AG10803 (cell line): ENCODE results near the gene PCK2.
"Not testable (repeated sequence)": the region's sequence is repeated elsewhere in the genome, so short reads cannot be mapped to it uniquely, and the experiment has no call there.

Experiments
- DNase-seq: peaks from one replicate; pipeline ENCODE4 v3.0.0; 2010; ENCODE audit warnings: low read depth
- H3K4me3 ChIP-seq: 2 replicates; pipeline ENCODE4 v1.5.1; 2011; ENCODE audit warnings: mild to moderate bottlenecking, low read length, control low read depth
- TF ChIP-seq, protein P1 (sequence below): conservative IDR thresholded peaks from 2 replicates; pipeline ENCODE4 v1.5.1; 2011; ENCODE audit warnings: mild to moderate bottlenecking, low read length, control low read depth, inconsistent platforms

Gene PCK2

GRCh38 chr14:24100197-24100981, 6.3 kb downstream of the PCK2 start:
- no peak overlapping the region for H3K4me3 ChIP-seq
- TF ChIP-seq, protein P1, sequence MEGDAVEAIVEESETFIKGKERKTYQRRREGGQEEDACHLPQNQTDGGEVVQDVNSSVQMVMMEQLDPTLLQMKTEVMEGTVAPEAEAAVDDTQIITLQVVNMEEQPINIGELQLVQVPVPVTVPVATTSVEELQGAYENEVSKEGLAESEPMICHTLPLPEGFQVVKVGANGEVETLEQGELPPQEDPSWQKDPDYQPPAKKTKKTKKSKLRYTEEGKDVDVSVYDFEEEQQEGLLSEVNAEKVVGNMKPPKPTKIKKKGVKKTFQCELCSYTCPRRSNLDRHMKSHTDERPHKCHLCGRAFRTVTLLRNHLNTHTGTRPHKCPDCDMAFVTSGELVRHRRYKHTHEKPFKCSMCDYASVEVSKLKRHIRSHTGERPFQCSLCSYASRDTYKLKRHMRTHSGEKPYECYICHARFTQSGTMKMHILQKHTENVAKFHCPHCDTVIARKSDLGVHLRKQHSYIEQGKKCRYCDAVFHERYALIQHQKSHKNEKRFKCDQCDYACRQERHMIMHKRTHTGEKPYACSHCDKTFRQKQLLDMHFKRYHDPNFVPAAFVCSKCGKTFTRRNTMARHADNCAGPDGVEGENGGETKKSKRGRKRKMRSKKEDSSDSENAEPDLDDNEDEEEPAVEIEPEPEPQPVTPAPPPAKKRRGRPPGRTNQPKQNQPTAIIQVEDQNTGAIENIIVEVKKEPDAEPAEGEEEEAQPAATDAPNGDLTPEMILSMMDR = no peak
- DNase-seq = no peak

DNA sequence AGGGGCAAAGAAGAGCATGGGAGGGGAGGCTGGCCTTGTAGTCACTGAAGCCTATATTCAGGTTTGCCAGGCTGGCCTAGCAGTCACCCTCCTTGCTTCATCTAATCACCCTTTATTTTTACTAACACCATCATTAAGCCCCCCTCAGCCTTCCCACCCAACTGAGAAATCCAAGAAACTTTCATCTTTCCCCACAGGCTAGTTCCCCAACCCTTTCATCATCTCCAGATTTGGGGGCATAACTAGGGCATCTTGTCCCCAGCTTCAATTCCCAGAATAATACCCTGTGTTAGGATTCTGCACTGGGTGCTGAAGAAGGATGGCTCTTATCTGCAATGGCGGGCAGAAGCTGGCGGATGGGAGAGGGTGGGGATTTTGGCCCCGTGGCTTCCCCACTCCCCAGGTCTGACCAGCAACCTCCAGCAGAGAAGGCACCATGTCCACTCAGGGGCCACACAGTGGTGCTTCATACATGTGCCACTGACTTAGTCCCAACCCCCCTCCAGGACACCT, 6.9 kb downstream of the PCK2 start:
- no peak for DNase-seq
- no peak overlapping the region for H3K4me3 ChIP-seq
- TF ChIP-seq, protein P1 = no peak

GRCh38 chr14:24102357-24103048, 8.4 kb downstream of the PCK2 start:
- TF ChIP-seq, protein P1 = no peak
- DNase-seq = no peak
- no peak overlapping the region for H3K4me3 ChIP-seq

GRCh38 chr14:24103451-24103850, 9.3 kb downstream of the PCK2 start:
- DNase-seq = no peak
- TF ChIP-seq, protein P1 = no peak
- no peak overlapping the region for H3K4me3 ChIP-seq

- H3K4me3 ChIP-seq, DNase-seq: not testable (repeated sequence)
These were observed 11.6 kb downstream of the PCK2 start for GRCh38 chr14:24105609-24106239.

- TF ChIP-seq, protein P1 = no peak
- H3K4me3 ChIP-seq = no peak overlapping the region
- no peak for DNase-seq
These were observed 12.7 kb downstream of the PCK2 start for GRCh38 chr14:24106672-24107271.

GRCh38 chr14:24108336-24108874, 14.3 kb downstream of the PCK2 start:
- TF ChIP-seq, protein P1 = no peak
- DNase-seq = no peak
- H3K4me3 ChIP-seq = no peak overlapping the region
